GM12801 (cell line): ENCODE measurements around the gene MUC6.

Experiments used
- CTCF ChIP-seq: IDR thresholded peaks from one replicate; pipeline ENCODE4 v1.5.1; 2011; ENCODE audit warnings: control low read depth; ENCODE audit not compliant: insufficient read length; ENCODE audit errors: extremely low read depth

Gene MUC6

GRCh38 chr11:967995-968751 lies 68.3 kb downstream of the MUC6 start:
- no peak for TF ChIP-seq CTCF

- no peak for TF ChIP-seq CTCF
Observed at GRCh38 chr11:965206-965775, 71.2 kb downstream of the MUC6 start.

GRCh38 chr11:963852-964251 lies 72.7 kb downstream of the MUC6 start:
- no peak for TF ChIP-seq CTCF
